ENCODE results near the gene WDR1.

DNA sequence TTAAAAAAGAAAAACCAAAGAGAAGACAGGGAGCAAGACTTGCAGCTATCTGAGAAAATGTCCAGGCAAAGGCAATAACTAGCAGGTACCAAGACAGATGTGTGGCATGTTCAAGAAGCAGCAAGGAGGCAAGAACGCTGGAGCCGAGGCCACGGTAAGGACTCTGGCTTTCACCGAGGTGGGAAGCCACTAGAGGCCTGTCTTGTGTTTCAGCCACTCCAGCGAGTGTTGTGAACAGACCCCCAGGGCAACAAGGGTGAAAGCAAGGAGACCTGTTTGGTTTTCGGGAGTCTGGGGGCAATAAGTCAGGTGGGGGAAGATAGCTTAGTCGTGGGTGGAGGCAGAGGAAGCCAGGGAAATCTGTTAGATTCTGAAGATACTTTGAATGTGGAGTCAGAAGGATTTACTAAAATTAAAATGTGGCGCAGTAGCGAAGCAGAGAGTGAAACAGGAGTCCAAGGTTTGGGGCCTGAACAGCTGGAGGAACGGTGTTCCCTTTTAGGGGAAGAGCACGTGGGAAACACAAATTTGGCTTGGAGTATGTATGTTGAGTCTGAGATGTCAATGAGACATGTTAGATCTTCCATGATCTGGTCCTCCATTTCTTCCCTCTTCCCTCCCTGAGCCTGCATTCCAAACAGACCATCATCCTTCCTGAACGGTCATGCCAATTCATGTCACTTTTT lies 3.1 kb downstream of the WDR1 start:
- TF ChIP-seq CTCF (conservative IDR thresholded peaks at IDR 0.05; ENCODE audit: low read depth, low read length) (no peak), EZH2 (IDR thresholded peaks at IDR 0.05; ENCODE audit: borderline replicate concordance, low read depth, low read length, poor library complexity, severe bottlenecking) (no peak)
